Left renal pelvis (tissue), 4 donors: ENCODE results near the gene FEM1B. TPM values are rescaled to one million over a fixed set of nuclear protein-coding genes. Genes with fewer than 3 reads are reported as not detected.

Experiments
- DNase-seq, 4 donors: peaks; one replicate each; pipeline ENCODE4 v3.0.0-alpha.2; 2013; ENCODE audit warnings: low read depth in 4 of 4, low spot score in 3 of 4
- polyA plus RNA-seq, 4 donors: library from polyadenylated mRNA; unstranded; fragments of 120-200 nt; gene quantifications; one replicate each; pipeline ENCODE4 v1.2.1, GENCODE V29; 2013; ENCODE audit not compliant: insufficient read length in 4 of 4

FEM1B gene
- polyA plus RNA-seq, 4 donors: 53.4 to 69.8 (median 58.3) TPM

GRCh38 chr15:68318008-68318835 lies 40.7 kb downstream of the FEM1B start:
- DNase-seq: no peak

- DNase-seq: no peak
These were observed 41.7 kb downstream of the FEM1B start for GRCh38 chr15:68318931-68319909.

- no peak for DNase-seq
These were observed 42.5 kb downstream of the FEM1B start for GRCh38 chr15:68319997-68320396.

GRCh38 chr15:68321229-68321628 lies 43.7 kb downstream of the FEM1B start:
- no peak for DNase-seq

GRCh38 chr15:68322796-68323195 lies 45.3 kb downstream of the FEM1B start:
- no peak for DNase-seq

GRCh38 chr15:68325726-68326125 lies 48.2 kb downstream of the FEM1B start:
- no peak for DNase-seq

- DNase-seq: no peak
These were observed 49.3 kb downstream of the FEM1B start for GRCh38 chr15:68326711-68327354.

GRCh38 chr15:68328443-68328842 lies 50.9 kb downstream of the FEM1B start:
- DNase-seq: no peak

GRCh38 chr15:68328964-68329363 lies 51.4 kb downstream of the FEM1B start:
- no peak for DNase-seq

- no peak for DNase-seq
These were observed 52.9 kb downstream of the FEM1B start for GRCh38 chr15:68330416-68330815.

- DNase-seq: no peak
These were observed 53.4 kb downstream of the FEM1B start for GRCh38 chr15:68330901-68331300.

- DNase-seq: no peak
These were observed 54.7 kb downstream of the FEM1B start for GRCh38 chr15:68332266-68332665.

- DNase-seq: no peak
These were observed 56.4 kb downstream of the FEM1B start for GRCh38 chr15:68333775-68334470.

- DNase-seq: no peak
These were observed 57.1 kb downstream of the FEM1B start for GRCh38 chr15:68334661-68335124.

- no peak for DNase-seq
These were observed 57.7 kb downstream of the FEM1B start for GRCh38 chr15:68335251-68335650.

GRCh38 chr15:68335655-68336054 lies 58.1 kb downstream of the FEM1B start:
- DNase-seq: no peak

GRCh38 chr15:68336516-68336915 lies 59.0 kb downstream of the FEM1B start:
- DNase-seq: no peak

GRCh38 chr15:68337826-68338225 lies 60.3 kb downstream of the FEM1B start:
- DNase-seq: no peak

GRCh38 chr15:68339481-68339880 lies 61.9 kb downstream of the FEM1B start:
- DNase-seq: no peak
